SU-DHL-6 (cell line): Measurements from ENCODE around the gene ZCCHC4.

Source experiments
- CTCF ChIP-seq: fragments of 200-600 bp; sonication (generic); IDR thresholded peaks from one replicate; pipeline ENCODE4 v1.5.1; 2017; ENCODE audit warnings: antibody characterized with exemption, mild to moderate bottlenecking, low read length, moderate library complexity; ENCODE audit not compliant: insufficient read depth, poor library complexity, severe bottlenecking
- EZH2phosphoT487 ChIP-seq: fragments of 200-600 bp; sonication (generic), shearing (Covaris generic); conservative IDR thresholded peaks from 2 replicates; pipeline ENCODE4 v1.6.1; 2018; ENCODE audit warnings: mild to moderate bottlenecking, antibody characterized with exemption, low read length, moderate library complexity, mixed read lengths

- TF ChIP-seq EZH2phosphoT487 (no peak), CTCF (no peak)
Measured at GRCh38 chr4:25368315-25368714, 55.7 kb downstream of the ZCCHC4 start.
